Dedifferentiated amniotic fluid mesenchymal stem cell (primary cell): ENCODE data around the gene JMJD7.

Source experiments
- DNase-seq: peaks from one replicate; pipeline ENCODE4 v3.0.0-alpha.2; 2016; ENCODE audit errors: extremely low spot score

Gene JMJD7

GRCh38 chr15:41827880-41828806 lies at the start of gene JMJD7:
Gene JMJD7 (plus strand): TSS chr15:41828092. CDS start chr15:41828125, 33 bp downstream.
- DNase-seq: peak; percentile 78

DNA sequence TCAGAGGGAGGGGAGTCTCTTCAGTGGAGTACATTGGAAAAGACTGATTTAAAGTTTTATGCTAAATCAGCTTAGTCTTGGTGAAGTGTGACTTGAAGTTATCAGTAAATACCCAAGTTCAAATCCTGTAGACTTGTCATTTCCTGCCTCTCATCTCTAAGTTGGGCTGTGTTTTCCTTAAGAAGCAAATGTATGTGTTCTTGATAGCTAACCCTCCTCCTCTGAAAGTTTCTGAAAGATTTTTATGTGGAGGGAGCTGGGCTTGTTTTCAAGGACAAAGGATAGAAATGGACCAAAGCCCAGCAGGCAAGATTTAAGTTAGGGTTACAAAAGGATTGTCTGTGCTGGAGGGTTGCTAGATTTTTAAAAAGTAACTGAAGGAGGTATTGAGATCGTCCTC lies 49.4 kb upstream of the JMJD7 start:
- DNase-seq: no peak

- no peak for DNase-seq
Observed at GRCh38 chr15:41779662-41780157, 48.2 kb upstream of the JMJD7 start.

GRCh38 chr15:41780266-41780665 lies 47.6 kb upstream of the JMJD7 start:
- no peak for DNase-seq

DNA sequence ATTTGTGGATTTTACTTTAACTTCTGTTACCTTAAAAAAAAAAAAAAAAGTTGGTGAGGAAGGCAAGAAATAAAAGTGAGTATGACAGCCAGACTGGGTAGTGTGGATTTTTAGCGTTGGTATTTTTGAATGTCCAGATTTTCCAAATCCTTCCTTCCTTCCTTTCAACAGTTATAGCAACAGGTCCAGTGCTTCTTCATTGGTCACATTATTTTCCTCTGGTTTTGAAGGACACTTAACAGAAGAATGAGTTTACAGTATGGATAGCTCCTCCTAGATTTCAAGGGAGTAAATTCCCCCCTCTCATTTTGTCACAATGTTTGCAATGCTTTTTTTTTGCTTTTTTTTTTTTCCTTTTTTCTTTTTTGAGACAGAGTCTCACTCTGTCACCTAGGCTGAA lies 47.2 kb upstream of the JMJD7 start:
- DNase-seq: no peak

DNA sequence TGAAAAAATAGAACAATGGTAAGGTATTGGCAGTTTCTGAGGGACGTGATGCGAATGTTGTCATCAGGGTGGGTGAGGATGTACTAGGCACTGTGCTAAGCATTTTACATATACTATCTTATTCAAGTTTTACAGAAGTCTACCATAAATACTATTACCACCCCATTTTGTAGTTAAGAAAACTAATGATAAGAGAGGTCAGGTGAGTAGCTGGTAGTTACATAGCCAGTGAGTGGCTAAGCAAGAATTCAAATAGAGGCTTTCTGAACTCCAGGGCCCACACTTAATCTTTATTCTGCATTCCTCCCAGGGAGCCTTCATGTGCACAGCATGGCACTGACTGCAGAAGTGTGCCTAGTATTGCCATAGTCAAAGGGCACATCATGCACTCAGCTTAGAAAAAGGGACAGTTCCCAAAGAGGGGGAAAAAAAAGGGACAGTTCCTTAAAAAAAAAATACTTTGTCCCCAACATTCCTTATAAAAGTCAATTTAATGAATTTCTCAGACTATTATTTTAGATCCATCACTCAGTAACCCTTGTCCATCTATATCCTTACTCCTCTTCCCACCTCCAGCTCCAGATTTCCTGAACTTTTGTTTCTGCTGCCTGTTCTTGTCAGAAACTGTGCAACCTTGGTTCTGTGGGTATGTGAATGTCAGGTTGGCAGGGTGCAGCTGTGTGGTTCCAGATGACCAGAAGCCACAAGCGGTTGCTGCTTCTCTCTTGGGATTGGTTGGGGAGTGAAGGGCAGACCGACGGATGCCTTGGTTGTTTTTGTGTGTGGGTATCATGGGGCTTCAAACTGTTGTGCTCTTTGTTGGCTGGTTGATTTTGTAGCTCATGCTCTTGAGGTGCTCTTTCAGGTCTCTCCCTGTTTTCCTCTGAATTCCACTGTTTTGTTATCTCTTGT lies 45.3 kb upstream of the JMJD7 start:
- DNase-seq: no peak

GRCh38 chr15:41783296-41783695 lies 44.6 kb upstream of the JMJD7 start:
- no peak for DNase-seq

DNA sequence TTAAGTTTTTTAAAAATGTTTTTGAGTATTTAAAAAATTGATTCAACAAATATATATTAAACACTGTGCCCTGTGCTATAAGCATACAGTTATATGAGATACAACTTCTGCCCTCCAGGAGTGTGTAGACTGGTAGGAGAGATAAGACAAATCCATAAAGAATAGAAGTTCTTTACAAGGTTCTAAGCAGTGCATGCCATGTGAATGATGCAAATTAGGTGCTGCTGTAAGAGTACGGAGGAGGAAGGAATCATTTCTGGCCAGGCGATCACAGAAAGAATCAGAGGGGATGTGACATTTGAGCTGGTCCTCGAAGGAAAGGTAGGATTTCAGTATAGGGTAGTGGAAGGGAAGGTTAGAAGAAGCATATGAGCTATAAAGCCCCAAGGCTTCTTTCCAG lies 39.6 kb upstream of the JMJD7 start:
- DNase-seq: no peak

GRCh38 chr15:41789236-41789635 lies 38.7 kb upstream of the JMJD7 start:
- no peak for DNase-seq

DNA sequence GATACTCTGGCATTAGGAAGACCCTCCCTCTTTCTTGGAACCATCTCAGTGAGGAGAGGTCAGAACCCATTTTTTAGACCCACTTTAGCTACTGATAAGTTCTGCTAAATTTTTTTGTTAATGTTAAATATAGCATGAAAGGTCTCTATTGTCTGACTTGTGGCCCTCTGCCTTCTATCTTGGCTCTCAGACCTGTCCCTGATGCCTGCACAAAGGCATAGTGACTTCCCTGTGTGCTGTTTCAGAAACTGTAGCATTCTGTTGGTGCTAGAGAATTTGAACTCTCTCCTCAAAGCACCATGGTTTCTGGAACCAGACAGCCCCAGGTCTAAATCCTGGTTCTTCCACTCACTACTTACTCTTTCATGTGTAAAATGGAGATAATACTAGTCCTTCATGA lies 38.2 kb upstream of the JMJD7 start:
- DNase-seq: no peak

GRCh38 chr15:41790169-41790568 lies 37.7 kb upstream of the JMJD7 start:
- no peak for DNase-seq

DNA sequence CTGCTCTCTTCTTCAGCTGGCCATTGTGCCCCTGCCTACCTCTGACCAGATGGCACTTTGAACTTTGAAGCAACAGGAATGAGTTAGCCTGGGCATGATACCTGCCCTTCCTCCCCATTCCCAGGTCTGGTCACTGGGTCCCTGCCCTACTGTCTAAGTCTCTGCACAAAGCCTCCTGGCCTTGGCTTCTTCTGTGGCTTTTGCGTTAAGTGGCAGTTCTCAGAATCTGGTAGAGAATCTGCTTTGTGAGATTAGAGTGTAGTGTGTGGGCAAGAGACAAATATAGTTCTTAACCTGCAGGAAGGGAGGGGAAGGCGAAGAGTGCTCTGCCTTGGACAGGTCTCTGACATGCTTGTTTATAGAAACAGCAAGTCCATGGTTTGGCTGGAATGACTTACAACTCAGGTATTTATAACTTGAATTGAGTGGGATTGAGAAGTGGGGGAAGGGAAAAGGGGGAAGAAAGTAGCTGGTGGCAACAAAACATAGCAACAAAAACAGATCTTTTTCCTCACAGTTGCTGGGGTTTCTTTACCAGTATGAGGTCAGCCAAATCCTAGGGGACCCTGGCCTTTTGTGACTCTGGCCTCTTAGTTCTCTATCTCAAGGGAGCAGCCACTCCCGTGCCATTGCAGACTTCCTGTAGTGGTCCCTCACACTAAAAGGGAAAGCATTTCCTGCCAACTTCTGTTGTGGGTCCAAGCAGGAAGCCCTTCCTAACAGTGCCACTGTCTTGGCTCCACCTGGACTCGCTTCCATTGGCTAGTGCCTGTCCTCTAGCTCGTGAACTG lies 36.9 kb upstream of the JMJD7 start:
- no peak for DNase-seq

- DNase-seq: no peak
Observed at GRCh38 chr15:41791547-41791937, 36.4 kb upstream of the JMJD7 start.

- no peak for DNase-seq
Observed at GRCh38 chr15:41792000-41792637, 35.8 kb upstream of the JMJD7 start.

- DNase-seq: peak; percentile 84
Observed at GRCh38 chr15:41794081-41794480, 33.8 kb upstream of the JMJD7 start.

DNA sequence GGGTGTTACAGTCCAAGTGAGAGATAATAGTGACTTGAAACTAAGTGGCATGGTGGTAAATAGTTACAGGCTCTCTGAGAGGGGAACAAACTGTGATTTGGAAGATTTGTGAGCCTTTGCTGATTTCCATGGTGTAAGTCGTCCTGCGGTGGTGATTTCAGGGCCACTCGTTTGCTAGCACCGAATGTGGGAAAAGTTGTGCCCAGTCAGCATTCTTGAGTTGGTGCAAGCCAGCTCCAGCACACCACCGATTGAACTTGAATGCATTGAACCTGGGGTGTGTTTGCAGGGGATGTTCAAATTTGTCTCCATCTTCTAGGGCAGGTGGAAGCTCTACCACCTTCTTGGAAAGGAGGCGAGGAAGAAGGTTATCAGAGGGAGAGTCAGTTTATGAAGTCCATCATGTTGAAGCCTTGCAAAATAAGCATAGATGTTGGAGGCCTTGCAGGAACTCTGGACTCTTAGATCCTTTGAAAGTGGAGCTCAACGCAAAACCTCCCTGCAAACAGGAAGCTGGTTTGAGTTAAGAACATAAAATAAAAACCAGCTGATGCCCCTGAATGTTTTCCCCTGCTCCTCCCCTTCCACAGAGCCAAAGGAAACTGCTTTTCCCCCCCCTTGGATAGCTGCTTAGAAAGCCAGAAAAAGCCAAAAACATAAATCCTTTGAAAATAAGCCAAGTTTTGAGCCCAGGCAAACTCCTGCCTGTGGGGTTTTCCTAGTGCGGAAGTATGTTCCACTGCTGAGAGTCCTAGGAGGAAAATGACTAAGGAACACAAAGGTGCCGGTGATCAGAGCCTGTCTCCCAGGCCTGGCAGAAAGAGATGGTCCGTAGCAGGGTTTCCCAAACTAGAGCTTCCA lies 31.7 kb upstream of the JMJD7 start:
- DNase-seq: peak; percentile 68

DNA sequence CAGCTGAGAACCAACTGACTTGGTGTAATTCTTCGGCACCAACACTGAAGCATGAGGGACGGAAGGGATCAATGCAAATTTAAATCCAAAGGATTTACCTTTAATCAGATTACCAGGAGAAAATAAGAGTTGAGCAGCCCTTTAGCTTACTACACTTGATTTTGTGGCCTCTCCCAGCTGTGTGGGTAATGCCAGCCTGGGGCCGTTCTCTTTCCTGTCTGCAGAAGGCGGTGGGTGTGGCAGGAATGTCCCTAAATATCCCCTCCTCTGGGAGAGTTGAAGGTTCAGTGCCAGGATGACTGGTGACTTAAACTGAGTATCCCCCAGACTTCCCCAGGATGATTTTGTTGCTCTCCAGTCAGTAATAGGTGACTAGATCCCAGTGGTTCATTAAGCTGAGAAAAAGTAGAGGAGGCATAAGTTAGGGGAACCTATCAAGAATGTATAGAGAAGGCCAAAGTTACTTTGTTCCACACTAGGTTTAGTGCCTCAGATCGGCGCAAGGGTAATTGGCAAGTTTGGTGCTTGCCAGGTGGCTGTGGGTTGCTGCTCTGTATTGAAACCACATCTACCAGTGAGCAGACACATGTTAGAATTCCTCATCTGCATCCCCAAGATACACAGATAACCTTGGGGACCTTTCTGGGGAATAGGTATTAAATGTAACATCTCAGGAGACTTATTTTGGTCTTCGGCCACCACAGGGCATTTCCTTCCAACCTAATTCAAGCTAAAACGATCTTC lies 30.5 kb upstream of the JMJD7 start:
- DNase-seq: no peak

- DNase-seq: no peak
Observed at GRCh38 chr15:41798607-41799487, 29.0 kb upstream of the JMJD7 start.

GRCh38 chr15:41799488-41799805 lies 28.4 kb upstream of the JMJD7 start:
- DNase-seq: no peak
